HG02852 (cell line): Measurements from ENCODE around the gene ITGB4.
"Not testable (repeated sequence)": the region's sequence is repeated elsewhere in the genome, so short reads cannot be mapped to it uniquely, and the experiment has no call there.

ENCODE experiments used
- ATAC-seq: cut with Tn5 transposase; IDR thresholded peaks from one replicate; pipeline ENCODE4 v1.9.1; 2021; ENCODE audit warnings: mild to moderate bottlenecking, moderate library complexity; ENCODE audit not compliant: unreplicated experiment

Gene ITGB4

GRCh38 chr17:75752802-75753513 is 31.7 kb downstream of the ITGB4 start:
- no peak for ATAC-seq

GRCh38 chr17:75753514-75754377 is 32.5 kb downstream of the ITGB4 start:
- ATAC-seq = peak; percentile 60

GRCh38 chr17:75754378-75755204 is 33.3 kb downstream of the ITGB4 start:
- ATAC-seq = no peak

- ATAC-seq = no peak
Observed at GRCh38 chr17:75755205-75755901, 34.1 kb downstream of the ITGB4 start.

GRCh38 chr17:75755990-75756389 is 34.7 kb downstream of the ITGB4 start:
- no peak for ATAC-seq

- no peak for ATAC-seq
Observed at GRCh38 chr17:75756451-75757085, 35.3 kb downstream of the ITGB4 start.

- no peak for ATAC-seq
Observed at GRCh38 chr17:75757086-75757681, 35.9 kb downstream of the ITGB4 start.

GRCh38 chr17:75758131-75758905 is 37.1 kb downstream of the ITGB4 start:
- no peak for ATAC-seq

- ATAC-seq = no peak
Observed at GRCh38 chr17:75759457-75759856, 38.2 kb downstream of the ITGB4 start.

GRCh38 chr17:75759978-75760640 is 38.9 kb downstream of the ITGB4 start:
- not testable (repeated sequence) for ATAC-seq

- ATAC-seq = no peak
Observed at GRCh38 chr17:75762513-75763268, 41.4 kb downstream of the ITGB4 start.

- ATAC-seq = no peak
Observed at GRCh38 chr17:75763269-75763607, 42.0 kb downstream of the ITGB4 start.

- no peak for ATAC-seq
Observed at GRCh38 chr17:75763613-75764416, 42.6 kb downstream of the ITGB4 start.

GRCh38 chr17:75764417-75764710 is 43.1 kb downstream of the ITGB4 start:
- no peak for ATAC-seq

- peak; percentile 77 for ATAC-seq
Observed at GRCh38 chr17:75764711-75765421, 43.6 kb downstream of the ITGB4 start, which contains the start of gene GALK1. GALK1 (minus strand) TSS chr17:75765192; CDS start chr17:75765136, 56 bp downstream.

- ATAC-seq = no peak
Observed at GRCh38 chr17:75765981-75766380, 44.7 kb downstream of the ITGB4 start.

- ATAC-seq = no peak
Observed at GRCh38 chr17:75767881-75768280, 46.6 kb downstream of the ITGB4 start.
